GM18858 (cell line): ENCODE data around the gene HELZ.
"Not testable (repeated sequence)": the region's sequence is repeated elsewhere in the genome, so short reads cannot be mapped to it uniquely, and the experiment has no call there.

Experiments
- ATAC-seq: cut with Tn5 transposase; IDR thresholded peaks from one replicate; pipeline ENCODE4 v1.9.1; 2021; ENCODE audit not compliant: unreplicated experiment

Gene HELZ

GRCh38 chr17:67198131-67198530 is 46.9 kb downstream of the HELZ start:
- no peak for ATAC-seq

- ATAC-seq = not testable (repeated sequence)
These were observed 48.0 kb downstream of the HELZ start for GRCh38 chr17:67197023-67197422.

GRCh38 chr17:67196422-67196821 is 48.6 kb downstream of the HELZ start:
- no peak for ATAC-seq

- no peak for ATAC-seq
These were observed 50.9 kb downstream of the HELZ start for GRCh38 chr17:67194134-67194533.

- ATAC-seq = no peak
These were observed 57.1 kb downstream of the HELZ start for GRCh38 chr17:67187927-67188326.

- no peak for ATAC-seq
These were observed 58.2 kb downstream of the HELZ start for GRCh38 chr17:67186782-67187181.

GRCh38 chr17:67183531-67183930 is 61.5 kb downstream of the HELZ start:
- no peak for ATAC-seq

- ATAC-seq = no peak
These were observed 63.2 kb downstream of the HELZ start for GRCh38 chr17:67181825-67182224.

- ATAC-seq = no peak
These were observed 64.7 kb downstream of the HELZ start for GRCh38 chr17:67180275-67180674.

GRCh38 chr17:67178555-67178954 is 66.4 kb downstream of the HELZ start:
- no peak for ATAC-seq

- ATAC-seq = no peak
These were observed 67.3 kb downstream of the HELZ start for GRCh38 chr17:67177732-67178131.

- ATAC-seq = no peak
These were observed 70.8 kb downstream of the HELZ start for GRCh38 chr17:67174190-67174589.

GRCh38 chr17:67171560-67171959 is 73.4 kb downstream of the HELZ start:
- peak; percentile 92 for ATAC-seq

GRCh38 chr17:67168496-67168895 is 76.5 kb downstream of the HELZ start:
- no peak for ATAC-seq

GRCh38 chr17:67165201-67165600 is 79.8 kb downstream of the HELZ start:
- ATAC-seq = no peak

- ATAC-seq = no peak
These were observed 80.7 kb downstream of the HELZ start for GRCh38 chr17:67164302-67164701.

- no peak for ATAC-seq
These were observed 82.2 kb downstream of the HELZ start for GRCh38 chr17:67162771-67163170.

GRCh38 chr17:67161573-67161972 is 83.4 kb downstream of the HELZ start:
- no peak for ATAC-seq

GRCh38 chr17:67160791-67161190 is 84.2 kb downstream of the HELZ start:
- no peak for ATAC-seq

GRCh38 chr17:67157732-67158639 is 87.0 kb downstream of the HELZ start:
- ATAC-seq = no peak

- no peak for ATAC-seq
These were observed 88.5 kb downstream of the HELZ start for GRCh38 chr17:67156269-67157199.

GRCh38 chr17:67152824-67153223 is 92.2 kb downstream of the HELZ start:
- no peak for ATAC-seq
